ENCODE measurements around the gene LAMA1.

LAMA1 gene

GRCh38 chr18:6979954-6980353 lies 137.6 kb downstream of the LAMA1 start:
- FAIRE-seq: no peak

- no peak for FAIRE-seq
Observed at GRCh38 chr18:6976935-6977334, 140.7 kb downstream of the LAMA1 start.

DNA sequence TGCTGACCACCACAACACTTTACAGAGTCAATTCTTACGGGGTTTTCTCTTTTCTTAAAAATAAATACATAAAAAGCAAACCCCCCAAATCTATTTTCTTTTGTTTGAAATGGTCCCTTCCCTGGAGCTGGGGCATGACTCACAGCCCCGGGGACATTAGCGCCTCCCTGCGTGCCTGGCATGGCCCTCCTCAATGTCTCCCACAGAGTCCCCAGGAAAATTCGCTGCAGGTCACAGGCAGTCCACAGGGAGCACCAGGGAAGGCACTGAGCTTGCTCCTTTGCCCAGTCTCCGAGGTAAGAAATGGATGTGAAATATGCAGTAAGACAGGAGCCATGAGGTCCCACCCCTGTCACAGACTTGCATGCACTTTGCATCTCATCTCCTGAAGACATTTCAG lies 142.5 kb downstream of the LAMA1 start:
- no peak for FAIRE-seq

DNA sequence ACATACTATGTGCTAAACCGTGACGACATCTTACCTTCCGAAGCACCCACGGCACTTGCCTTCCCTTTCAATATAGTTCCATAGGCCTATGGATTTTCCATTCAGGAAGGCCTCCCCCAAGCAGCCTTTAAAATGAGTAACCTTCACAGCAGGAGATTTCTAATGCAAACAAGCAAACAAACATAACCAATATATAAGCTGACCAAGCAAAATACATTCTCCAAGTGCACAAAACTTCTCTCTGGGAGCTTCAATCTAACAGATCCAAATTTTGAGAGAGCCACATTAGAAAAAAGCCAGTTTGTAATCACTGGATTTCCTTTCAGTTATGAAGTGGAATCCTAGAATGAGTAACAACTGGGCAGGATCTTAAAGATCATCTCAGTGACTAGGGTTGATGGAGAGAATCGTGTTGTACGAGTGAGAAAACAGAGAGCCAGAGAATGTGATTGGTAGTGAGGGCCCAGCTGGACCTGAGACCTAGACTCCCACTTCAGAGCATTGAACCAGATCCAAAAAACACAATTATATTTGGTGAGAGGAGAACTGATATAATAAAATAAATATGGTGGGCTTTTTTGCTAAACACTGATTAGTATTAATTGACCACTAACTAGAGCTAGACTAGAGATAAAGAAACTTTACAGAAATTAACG lies 145.6 kb downstream of the LAMA1 start:
- FAIRE-seq: no peak

- no peak for FAIRE-seq
Observed at GRCh38 chr18:6963452-6964097, 154.0 kb downstream of the LAMA1 start.

- FAIRE-seq: no peak
Observed at GRCh38 chr18:6962571-6963451, 154.8 kb downstream of the LAMA1 start.

DNA sequence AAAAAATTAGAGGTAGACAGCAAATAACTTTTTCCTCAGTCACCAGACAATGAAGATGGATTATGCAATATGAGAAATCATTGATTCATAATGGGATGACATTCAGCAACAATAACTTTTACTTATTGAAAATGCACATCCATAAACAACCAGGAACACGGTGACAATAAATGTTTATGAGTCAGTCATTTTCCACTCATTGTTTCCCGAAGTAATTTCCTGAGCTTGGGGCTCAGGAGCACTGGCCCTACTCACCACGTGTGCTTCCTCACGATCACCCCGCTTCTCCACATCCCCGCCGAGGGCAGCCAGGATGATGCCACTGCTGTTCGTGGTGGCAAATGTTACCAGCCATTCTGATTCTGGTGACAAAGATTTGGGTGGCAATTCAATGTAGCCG lies 156.3 kb downstream of the LAMA1 start:
- no peak for FAIRE-seq

DNA sequence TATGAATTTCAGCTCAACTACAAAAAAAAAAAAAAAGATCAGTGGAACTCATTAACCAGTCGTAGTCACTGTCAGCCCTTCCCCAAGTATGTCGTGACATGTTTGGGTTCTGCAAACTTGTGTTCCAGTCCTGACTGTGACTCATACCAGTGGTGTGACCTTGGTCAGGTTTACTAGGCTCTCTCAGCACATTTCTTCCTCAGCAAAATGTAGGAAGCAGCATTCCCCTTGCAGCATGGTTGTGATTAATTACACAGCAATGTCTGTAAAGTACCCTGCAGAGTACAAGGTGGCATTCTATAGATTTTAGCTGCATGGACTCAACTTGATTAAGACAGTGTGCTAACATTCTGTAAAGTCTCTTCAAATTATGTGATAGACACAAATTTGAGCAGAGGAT lies 156.9 kb downstream of the LAMA1 start:
- no peak for FAIRE-seq

DNA sequence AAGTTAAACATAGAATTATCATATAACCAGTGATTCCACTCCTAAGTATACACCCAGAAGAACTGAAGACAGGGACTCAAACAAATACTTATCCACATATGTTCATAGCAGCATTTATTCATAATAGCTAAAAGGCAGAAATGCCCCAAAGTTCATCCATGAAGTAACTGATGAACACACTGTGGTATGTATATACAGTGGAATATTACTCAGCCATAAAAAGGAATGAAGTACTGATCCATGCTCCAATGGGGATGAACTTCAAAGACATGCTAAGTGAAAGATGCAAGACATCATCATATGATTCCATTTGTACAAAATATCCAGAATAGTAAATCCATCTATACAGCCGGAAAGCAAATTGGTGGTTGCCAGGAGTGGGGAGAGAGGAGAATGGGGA lies 157.5 kb downstream of the LAMA1 start:
- FAIRE-seq: no peak

GRCh38 chr18:6959110-6959509 lies 158.5 kb downstream of the LAMA1 start:
- FAIRE-seq: no peak

- FAIRE-seq: no peak
Observed at GRCh38 chr18:6956999-6957398, 160.6 kb downstream of the LAMA1 start.

- FAIRE-seq: no peak
Observed at GRCh38 chr18:6956495-6956894, 161.1 kb downstream of the LAMA1 start.

GRCh38 chr18:6955304-6955703 lies 162.3 kb downstream of the LAMA1 start:
- FAIRE-seq: no peak

DNA sequence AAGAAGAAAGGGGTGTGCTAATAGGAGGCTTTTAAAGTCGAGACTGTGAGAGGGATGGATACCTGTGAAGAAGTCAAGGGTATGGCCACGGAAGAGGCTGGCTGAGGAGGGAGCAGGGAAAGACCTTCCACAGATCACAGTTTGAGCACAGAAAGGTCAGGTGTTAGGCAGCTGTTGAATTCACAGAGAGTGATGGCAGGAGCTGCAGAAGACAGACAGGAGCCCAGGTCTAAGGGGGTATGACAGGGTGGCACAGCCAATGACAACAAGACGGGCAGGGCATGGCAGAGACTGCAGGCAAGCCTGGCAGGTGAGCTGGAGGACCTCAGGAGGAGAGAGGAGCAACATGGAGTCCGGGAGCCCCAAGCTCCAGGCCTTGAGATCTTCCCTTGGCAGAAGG lies 163.1 kb downstream of the LAMA1 start:
- no peak for FAIRE-seq

GRCh38 chr18:6951336-6952090 lies 166.1 kb downstream of the LAMA1 start:
- no peak for FAIRE-seq

GRCh38 chr18:6950641-6951040 lies 167.0 kb downstream of the LAMA1 start:
- no peak for FAIRE-seq

DNA sequence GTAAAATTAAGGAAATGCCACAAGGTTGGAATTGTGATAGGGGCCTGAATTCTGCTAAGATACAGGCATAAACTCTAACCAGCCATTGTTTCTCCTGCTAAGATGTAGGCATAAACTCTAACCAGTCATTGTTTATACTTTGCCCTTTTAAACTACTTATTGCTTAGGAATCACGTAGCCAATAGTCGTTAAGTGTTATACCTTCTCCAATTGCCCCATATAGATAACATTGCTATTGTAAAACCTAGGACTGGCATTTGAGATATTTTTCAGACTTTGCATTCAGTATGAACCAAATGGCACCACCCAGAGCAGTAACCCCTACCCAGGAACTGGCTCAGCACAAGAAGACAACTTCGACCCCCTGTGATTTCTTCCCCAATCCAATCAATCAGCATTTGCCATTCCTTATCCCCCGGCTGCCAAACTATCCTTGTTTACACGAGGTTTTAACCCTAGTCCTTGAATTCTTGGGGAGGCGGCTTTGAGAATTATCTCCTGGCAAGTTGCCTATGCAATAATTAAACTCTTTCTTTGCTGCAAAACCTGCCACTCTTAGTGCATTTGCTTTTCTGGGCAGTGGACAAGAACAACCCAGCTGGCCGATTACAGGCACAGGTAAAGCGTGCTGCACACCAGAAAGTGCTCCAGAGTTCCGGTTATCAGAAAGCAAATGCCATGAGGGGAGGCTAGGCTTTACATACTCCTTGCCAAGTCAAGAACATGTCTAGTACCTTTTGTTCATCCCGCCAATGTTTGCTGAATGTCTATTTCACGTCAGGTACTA lies 167.6 kb downstream of the LAMA1 start:
- no peak for FAIRE-seq

DNA sequence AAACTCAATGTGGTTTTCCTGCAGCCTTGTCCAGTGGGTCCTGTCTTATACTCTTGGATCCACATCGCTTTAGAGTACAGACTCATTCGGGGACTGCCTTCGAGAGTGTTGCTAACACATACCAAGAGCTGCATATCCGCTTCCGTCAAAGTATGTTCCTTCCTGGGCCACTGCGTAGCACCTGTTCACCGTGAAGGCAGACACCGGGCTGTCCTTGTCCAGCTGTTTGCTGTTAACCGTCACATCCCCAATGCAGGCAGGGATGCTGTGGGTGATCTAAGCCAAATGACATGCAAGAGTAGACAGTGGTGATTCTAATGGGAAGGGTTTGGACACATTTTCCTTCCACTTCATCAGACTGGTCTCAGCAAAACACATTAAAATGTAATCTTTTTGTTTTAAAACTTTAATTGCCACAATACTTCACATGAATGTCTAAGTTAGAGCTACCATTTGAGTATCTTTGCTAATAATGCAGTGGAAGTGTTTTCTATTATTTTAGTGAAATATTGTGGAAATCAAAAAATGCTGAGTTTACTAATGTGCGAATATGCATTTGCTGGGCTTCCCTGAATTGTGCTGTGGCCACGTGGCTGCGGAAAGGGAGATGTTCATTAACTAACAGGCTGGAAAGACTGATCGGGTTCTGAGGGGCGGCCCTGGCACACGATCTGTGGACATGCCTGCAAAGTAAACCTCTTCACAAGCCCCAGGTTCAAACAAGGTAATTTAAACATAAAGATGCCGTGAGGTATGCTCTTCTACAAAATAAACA lies 169.1 kb downstream of the LAMA1 start:
- FAIRE-seq: no peak

GRCh38 chr18:6947338-6948030 lies 170.1 kb downstream of the LAMA1 start:
- peak; percentile 77 for FAIRE-seq

- no peak for FAIRE-seq
Observed at GRCh38 chr18:6943143-6943542, 174.5 kb downstream of the LAMA1 start.

GRCh38 chr18:6942742-6943141 lies 174.9 kb downstream of the LAMA1 start:
- no peak for FAIRE-seq
